Measurements from ENCODE around the gene MITF.

DNA sequence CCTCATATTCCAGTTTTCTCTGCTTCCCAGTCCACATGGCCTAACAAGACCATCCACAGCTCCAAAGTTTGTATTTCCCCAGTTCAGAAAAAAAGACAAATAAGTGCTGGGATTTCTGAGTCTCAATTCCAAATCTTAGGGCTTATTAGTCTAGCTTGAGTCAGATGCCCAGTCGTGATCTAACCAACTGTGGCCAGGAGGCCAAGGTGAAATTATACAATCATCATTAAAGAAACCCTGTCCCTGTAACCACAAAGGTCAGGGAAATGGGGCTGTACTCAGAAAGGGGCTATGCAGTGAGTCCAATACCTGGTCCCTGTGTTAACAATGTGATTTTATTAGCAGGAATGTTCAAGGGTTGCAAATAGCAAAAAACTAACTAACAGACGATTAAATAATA, 40.5 kb upstream of the MITF start:
- TF ChIP-seq, protein P1, sequence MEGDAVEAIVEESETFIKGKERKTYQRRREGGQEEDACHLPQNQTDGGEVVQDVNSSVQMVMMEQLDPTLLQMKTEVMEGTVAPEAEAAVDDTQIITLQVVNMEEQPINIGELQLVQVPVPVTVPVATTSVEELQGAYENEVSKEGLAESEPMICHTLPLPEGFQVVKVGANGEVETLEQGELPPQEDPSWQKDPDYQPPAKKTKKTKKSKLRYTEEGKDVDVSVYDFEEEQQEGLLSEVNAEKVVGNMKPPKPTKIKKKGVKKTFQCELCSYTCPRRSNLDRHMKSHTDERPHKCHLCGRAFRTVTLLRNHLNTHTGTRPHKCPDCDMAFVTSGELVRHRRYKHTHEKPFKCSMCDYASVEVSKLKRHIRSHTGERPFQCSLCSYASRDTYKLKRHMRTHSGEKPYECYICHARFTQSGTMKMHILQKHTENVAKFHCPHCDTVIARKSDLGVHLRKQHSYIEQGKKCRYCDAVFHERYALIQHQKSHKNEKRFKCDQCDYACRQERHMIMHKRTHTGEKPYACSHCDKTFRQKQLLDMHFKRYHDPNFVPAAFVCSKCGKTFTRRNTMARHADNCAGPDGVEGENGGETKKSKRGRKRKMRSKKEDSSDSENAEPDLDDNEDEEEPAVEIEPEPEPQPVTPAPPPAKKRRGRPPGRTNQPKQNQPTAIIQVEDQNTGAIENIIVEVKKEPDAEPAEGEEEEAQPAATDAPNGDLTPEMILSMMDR (IDR thresholded peaks at IDR 0.05; ENCODE audit: low read depth, low read length) = no peak
- TF ChIP-seq EZH2phosphoT487 (IDR thresholded peaks at IDR 0.05; ENCODE audit: low read depth) = no peak
